ENCODE data around the gene DAD1. TPM values are rescaled to one million over a fixed set of nuclear protein-coding genes. Genes with fewer than 3 reads are reported as not detected.

DAD1 gene
- total RNA-seq, 1 experiment from 2014 or later, result 258 TPM

GRCh38 chr14:22553445-22553844 lies 35.6 kb downstream of the DAD1 start:
- Histone ChIP-seq H3K9me2 (replicated peaks; ENCODE audit: low read length) (no peaks in the 10 kb centered on the region), H3K4me3 (ENCODE audit: low read length) (no peak overlapping the region), H3K79me2 (ENCODE audit: low read length) (no peaks in the 10 kb centered on the region), H3K9ac (ENCODE audit: low read length) (no peak overlapping the region), H3K36me3 (ENCODE audit: low read depth, low read length) (no peaks in the 10 kb centered on the region; the same call in 1 of the 2 replicates), H3K27ac (ENCODE audit: low read length) (no peak overlapping the region), H4K20me1 (ENCODE audit: low read length) (no peaks in the 10 kb centered on the region), H2AFZ (ENCODE audit: low read length) (no peak overlapping the region), H3K27me3 (ENCODE audit: low read length) (no peaks in the 10 kb centered on the region), H3K4me2 (ENCODE audit: low read length) (no peak overlapping the region), H3K4me1 (ENCODE audit: insufficient read depth, low read length) (peaks cover 63% of the 10 kb centered on the region), H3K9me3 (ENCODE audit: low read length) (no peaks in the 10 kb centered on the region), H3F3A (ENCODE audit: low read length, unreplicated experiment) (no peaks in the 10 kb centered on the region)
- no peak for ATAC-seq
- TF ChIP-seq EZH2phosphoT487 (IDR thresholded peaks at IDR 0.05; ENCODE audit: borderline replicate concordance, low read length), result no peak
- TF ChIP-seq, protein P1, sequence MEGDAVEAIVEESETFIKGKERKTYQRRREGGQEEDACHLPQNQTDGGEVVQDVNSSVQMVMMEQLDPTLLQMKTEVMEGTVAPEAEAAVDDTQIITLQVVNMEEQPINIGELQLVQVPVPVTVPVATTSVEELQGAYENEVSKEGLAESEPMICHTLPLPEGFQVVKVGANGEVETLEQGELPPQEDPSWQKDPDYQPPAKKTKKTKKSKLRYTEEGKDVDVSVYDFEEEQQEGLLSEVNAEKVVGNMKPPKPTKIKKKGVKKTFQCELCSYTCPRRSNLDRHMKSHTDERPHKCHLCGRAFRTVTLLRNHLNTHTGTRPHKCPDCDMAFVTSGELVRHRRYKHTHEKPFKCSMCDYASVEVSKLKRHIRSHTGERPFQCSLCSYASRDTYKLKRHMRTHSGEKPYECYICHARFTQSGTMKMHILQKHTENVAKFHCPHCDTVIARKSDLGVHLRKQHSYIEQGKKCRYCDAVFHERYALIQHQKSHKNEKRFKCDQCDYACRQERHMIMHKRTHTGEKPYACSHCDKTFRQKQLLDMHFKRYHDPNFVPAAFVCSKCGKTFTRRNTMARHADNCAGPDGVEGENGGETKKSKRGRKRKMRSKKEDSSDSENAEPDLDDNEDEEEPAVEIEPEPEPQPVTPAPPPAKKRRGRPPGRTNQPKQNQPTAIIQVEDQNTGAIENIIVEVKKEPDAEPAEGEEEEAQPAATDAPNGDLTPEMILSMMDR (conservative IDR thresholded peaks at IDR 0.05; ENCODE audit: low read depth, low read length), result no peak
- TF ChIP-seq EZH2 (IDR thresholded peaks at IDR 0.05; ENCODE audit: low read length, unreplicated experiment), result no peak
- intact Hi-C loops (cut with micrococcal nuclease), result loop anchor here (10.0 kb wide), 2 partner anchors 79 to 239 kb away; no protein-coding TSS in a partner anchor
- ChIA-PET CTCF (no interaction called here), POLR2A (ENCODE audit: unreplicated experiment) (no interaction called here)
- BruUV-seq (replicated peaks), result no TSS peak
- no peak for DNase-seq

GRCh38 chr14:22552827-22553076 lies 36.3 kb downstream of the DAD1 start:
- DNase-seq, result no peak
- TF ChIP-seq, protein P1 (conservative IDR thresholded peaks at IDR 0.05; ENCODE audit: low read depth, low read length), result no peak
- TF ChIP-seq EZH2 (IDR thresholded peaks at IDR 0.05; ENCODE audit: low read length, unreplicated experiment), result no peak
- no peak for TF ChIP-seq EZH2phosphoT487 (IDR thresholded peaks at IDR 0.05; ENCODE audit: borderline replicate concordance, low read length)

GRCh38 chr14:22552001-22552826 lies 36.8 kb downstream of the DAD1 start:
- ChIA-PET CTCF (interaction anchor here (0.8 kb wide), 1 partner anchor 331 kb away, joined by 3 read pairs; no protein-coding TSS in a partner anchor), POLR2A (ENCODE audit: unreplicated experiment) (no interaction called here)
- H3K4me1 ChIP-seq (ENCODE audit: insufficient read depth, low read length), result peaks cover 58% of the 10 kb centered on the region
- H3K27me3 ChIP-seq (ENCODE audit: low read length), result no peaks in the 10 kb centered on the region
- ATAC-seq (no peak), DNase-seq (no peak)
- no peak overlapping the region for H3K27ac ChIP-seq (ENCODE audit: low read length)
- no peak overlapping the region for H2AFZ ChIP-seq (ENCODE audit: low read length)
- no peaks in the 10 kb centered on the region for H3K9me2 ChIP-seq (replicated peaks; ENCODE audit: low read length)
- no peaks in the 10 kb centered on the region; the same call in 1 of the 2 replicates for H3K36me3 ChIP-seq (ENCODE audit: low read depth, low read length)
- no peak overlapping the region for H3K9ac ChIP-seq (ENCODE audit: low read length)
- BruUV-seq (replicated peaks), result no TSS peak
- intact Hi-C loops (cut with micrococcal nuclease), result loop anchor here (10.0 kb wide), 2 partner anchors 77 to 237 kb away; no protein-coding TSS in a partner anchor
- TF ChIP-seq EZH2phosphoT487 (IDR thresholded peaks at IDR 0.05; ENCODE audit: borderline replicate concordance, low read length) (no peak), EZH2 (IDR thresholded peaks at IDR 0.05; ENCODE audit: low read length, unreplicated experiment) (no peak)
- TF ChIP-seq, protein P1 (conservative IDR thresholded peaks at IDR 0.05; ENCODE audit: low read depth, low read length), result no peak
- H3K4me2 ChIP-seq (ENCODE audit: low read length), result peak overlapping the region; percentile 7
- no peak overlapping the region for H3K4me3 ChIP-seq (ENCODE audit: low read length)
- no peaks in the 10 kb centered on the region for H3K79me2 ChIP-seq (ENCODE audit: low read length)
- H4K20me1 ChIP-seq (ENCODE audit: low read length), result no peaks in the 10 kb centered on the region
- H3K9me3 ChIP-seq (ENCODE audit: low read length), result no peaks in the 10 kb centered on the region
- H3F3A ChIP-seq (ENCODE audit: low read length, unreplicated experiment), result no peaks in the 10 kb centered on the region

More at GRCh38 chr14:22552827-22553076, 36.3 kb downstream of the DAD1 start:
- ChIA-PET CTCF (no interaction called here), POLR2A (ENCODE audit: unreplicated experiment) (no interaction called here)
- intact Hi-C loops (cut with micrococcal nuclease), result loop anchor here (10.0 kb wide), 2 partner anchors 78 to 238 kb away; no protein-coding TSS in a partner anchor
- Histone ChIP-seq H3F3A (ENCODE audit: low read length, unreplicated experiment) (no peaks in the 10 kb centered on the region), H3K27ac (ENCODE audit: low read length) (no peak overlapping the region), H2AFZ (ENCODE audit: low read length) (no peak overlapping the region), H3K4me3 (ENCODE audit: low read length) (no peak overlapping the region), H4K20me1 (ENCODE audit: low read length) (no peaks in the 10 kb centered on the region), H3K27me3 (ENCODE audit: low read length) (no peaks in the 10 kb centered on the region), H3K9ac (ENCODE audit: low read length) (no peak overlapping the region), H3K9me3 (ENCODE audit: low read length) (no peaks in the 10 kb centered on the region), H3K36me3 (ENCODE audit: low read depth, low read length) (no peaks in the 10 kb centered on the region; the same call in 1 of the 2 replicates), H3K4me1 (ENCODE audit: insufficient read depth, low read length) (peaks cover 58% of the 10 kb centered on the region), H3K79me2 (ENCODE audit: low read length) (no peaks in the 10 kb centered on the region), H3K4me2 (ENCODE audit: low read length) (no peak overlapping the region), H3K9me2 (replicated peaks; ENCODE audit: low read length) (no peaks in the 10 kb centered on the region)
- no peak for ATAC-seq
- no TSS peak for BruUV-seq (replicated peaks)
